Measurements from ENCODE around the gene TTLL3.

DNA sequence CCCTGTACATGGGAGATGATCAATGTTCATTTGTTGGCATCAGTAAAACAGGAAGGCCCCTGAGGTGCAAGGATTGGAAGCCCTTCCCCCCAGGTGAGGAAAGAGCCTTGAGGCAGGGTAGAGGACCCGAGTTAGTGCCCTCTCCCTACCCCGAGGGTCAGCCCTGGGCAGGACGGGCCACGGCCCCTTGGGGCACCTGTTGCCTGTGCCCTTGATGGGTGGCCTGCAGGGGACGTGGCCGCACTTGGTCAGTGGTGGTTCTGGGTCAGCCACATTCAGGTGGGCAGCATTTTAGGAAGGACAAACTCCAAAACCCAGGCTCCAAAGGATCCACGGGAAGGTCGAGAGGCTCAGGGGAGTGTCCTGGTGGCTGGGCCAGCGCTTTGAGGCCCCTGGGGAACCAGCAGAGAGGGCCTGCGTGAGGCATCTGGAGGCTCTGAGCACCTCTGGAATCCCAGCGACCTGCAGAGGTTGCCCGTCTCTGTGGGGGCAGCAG is 49.5 kb downstream of the TTLL3 start:
- no peak for TF ChIP-seq POLR2A (IDR thresholded peaks at IDR 0.05; ENCODE audit: low read depth, low read length)
- TF ChIP-seq, protein P1, sequence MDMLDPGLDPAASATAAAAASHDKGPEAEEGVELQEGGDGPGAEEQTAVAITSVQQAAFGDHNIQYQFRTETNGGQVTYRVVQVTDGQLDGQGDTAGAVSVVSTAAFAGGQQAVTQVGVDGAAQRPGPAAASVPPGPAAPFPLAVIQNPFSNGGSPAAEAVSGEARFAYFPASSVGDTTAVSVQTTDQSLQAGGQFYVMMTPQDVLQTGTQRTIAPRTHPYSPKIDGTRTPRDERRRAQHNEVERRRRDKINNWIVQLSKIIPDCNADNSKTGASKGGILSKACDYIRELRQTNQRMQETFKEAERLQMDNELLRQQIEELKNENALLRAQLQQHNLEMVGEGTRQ (IDR thresholded peaks at IDR 0.05; ENCODE audit: low read depth, low read length): no peak
- no peak for TF ChIP-seq RAD21 (IDR thresholded peaks at IDR 0.05; ENCODE audit: low read length)
- TF ChIP-seq, protein P2, sequence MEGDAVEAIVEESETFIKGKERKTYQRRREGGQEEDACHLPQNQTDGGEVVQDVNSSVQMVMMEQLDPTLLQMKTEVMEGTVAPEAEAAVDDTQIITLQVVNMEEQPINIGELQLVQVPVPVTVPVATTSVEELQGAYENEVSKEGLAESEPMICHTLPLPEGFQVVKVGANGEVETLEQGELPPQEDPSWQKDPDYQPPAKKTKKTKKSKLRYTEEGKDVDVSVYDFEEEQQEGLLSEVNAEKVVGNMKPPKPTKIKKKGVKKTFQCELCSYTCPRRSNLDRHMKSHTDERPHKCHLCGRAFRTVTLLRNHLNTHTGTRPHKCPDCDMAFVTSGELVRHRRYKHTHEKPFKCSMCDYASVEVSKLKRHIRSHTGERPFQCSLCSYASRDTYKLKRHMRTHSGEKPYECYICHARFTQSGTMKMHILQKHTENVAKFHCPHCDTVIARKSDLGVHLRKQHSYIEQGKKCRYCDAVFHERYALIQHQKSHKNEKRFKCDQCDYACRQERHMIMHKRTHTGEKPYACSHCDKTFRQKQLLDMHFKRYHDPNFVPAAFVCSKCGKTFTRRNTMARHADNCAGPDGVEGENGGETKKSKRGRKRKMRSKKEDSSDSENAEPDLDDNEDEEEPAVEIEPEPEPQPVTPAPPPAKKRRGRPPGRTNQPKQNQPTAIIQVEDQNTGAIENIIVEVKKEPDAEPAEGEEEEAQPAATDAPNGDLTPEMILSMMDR (conservative IDR thresholded peaks at IDR 0.05; ENCODE audit: low read depth, low read length): no peak
- no peak for TF ChIP-seq CEBPB (IDR thresholded peaks at IDR 0.05; ENCODE audit: low read depth, low read length)
